GM18499 (cell line): ENCODE data around the gene UBE2F.
"Not testable (repeated sequence)": the region's sequence is repeated elsewhere in the genome, so short reads cannot be mapped to it uniquely, and the experiment has no call there.

Experiments used
- ATAC-seq: cut with Tn5 transposase; IDR thresholded peaks from one replicate; pipeline ENCODE4 v1.9.1; 2021; ENCODE audit warnings: moderate number of reproducible peaks; ENCODE audit not compliant: insufficient read depth, unreplicated experiment

Gene UBE2F

DNA sequence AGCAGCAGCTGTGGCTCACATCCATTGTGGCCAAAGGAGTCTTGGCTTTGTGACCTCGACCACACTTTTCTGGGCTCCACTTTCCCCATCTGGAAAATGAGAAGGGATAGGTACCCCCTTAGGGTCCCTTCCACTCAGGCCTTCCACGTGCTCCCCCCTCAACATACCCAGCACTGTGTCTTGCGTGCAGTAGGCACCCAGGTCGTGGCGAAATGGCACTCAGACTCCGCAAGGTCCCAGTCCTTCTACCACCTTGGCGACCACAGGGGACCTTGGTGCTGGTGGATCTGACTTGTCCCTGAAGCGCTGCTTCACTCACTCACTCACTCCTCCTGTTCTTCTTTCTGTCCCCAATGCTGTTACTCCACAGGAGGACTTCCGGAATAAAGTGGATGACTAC is 74.1 kb downstream of the UBE2F start:
- ATAC-seq = no peak

DNA sequence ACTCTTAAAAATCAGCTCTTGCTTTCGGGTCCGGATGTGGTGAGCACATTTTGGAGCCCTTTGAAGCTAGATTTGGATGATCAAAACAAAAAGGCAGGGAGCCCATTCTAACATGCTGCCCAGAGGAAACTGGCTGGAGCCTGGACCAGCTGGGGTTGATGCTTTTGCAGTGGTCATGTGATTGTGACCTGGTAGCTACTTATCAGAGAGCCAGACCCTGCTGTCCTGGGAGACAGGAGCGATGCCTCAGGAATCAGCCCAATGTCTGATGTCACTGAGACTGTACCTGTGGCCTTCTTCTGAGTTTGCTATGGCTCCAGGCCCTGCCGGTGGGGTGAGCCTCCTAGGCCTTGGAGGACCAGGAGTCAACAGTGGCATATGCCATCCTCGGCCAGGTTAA is 75.3 kb downstream of the UBE2F start:
- ATAC-seq = no peak

DNA sequence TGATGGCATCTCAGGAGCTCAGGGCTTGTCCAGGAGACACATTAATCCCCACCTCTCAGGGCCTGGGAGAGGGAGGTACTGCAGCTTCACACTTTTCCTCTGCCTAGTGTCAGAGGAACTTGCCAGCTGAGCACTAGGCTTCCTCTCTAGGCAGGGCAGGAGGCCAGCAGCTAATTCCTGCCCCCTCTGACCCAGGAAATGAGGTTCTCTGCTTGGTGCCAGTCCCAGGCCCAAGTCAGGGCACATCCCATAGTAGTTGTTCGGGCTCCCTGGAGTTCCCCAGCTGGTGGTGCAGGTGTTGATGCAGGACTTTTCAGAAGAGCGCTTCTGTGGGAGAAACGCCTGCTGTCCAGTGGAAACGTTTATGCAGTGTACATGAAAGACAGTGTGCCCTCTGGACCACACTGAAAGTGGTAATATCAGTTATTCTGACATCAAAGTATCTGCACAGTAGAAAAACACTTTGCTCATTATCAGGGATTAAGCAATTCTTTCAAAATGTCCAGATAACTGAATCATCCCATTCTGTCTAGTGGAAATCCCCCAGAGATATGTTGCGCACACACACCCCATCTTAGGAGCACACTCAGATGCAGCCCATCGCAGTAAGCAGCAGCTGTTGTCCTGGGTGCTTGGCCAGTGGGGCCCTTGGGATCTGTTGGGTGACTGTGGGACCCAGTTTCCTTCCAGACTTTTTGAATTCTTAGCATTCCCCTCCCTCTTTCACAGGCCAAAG is 76.2 kb downstream of the UBE2F start:
- no peak for ATAC-seq

DNA sequence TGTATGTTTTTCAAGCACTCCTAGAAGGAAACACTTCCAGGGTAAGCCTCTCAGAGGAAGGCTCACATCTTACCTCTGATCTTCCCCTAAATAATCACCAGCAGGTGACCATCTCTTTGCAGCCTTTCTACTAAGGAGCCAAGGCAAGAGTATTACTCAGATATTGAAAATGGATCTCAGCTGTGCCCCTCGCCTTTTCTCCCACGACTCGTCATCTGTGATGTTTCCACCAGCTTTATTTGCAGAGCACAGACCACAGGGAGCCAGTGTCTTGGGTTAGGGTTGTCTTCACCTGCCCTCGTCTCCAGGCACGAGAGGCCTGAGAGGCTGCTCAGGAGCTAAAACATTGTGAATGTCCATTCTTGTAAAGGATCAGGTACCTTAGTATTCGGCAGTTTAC is 77.0 kb downstream of the UBE2F start:
- no peak for ATAC-seq

DNA sequence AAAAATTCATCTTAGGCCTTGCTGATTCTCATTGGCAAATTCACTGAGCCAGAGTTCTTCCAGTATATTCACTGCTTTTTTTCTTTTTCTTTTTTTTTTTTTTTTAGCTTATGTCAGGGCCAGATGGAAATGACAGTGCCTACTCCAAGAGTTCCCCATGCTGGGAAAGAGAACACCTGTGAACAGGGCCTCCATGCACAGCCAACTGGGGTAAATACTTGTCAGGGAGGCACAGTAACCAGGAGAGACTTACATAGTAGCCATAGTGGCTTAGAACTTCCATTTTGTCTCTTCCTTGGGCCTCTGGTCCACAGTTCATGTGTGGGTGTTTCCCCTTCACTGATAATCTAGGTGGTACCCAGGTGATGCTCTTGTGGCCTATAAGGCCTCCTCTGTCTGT is 78.8 kb downstream of the UBE2F start:
- ATAC-seq = no peak

DNA sequence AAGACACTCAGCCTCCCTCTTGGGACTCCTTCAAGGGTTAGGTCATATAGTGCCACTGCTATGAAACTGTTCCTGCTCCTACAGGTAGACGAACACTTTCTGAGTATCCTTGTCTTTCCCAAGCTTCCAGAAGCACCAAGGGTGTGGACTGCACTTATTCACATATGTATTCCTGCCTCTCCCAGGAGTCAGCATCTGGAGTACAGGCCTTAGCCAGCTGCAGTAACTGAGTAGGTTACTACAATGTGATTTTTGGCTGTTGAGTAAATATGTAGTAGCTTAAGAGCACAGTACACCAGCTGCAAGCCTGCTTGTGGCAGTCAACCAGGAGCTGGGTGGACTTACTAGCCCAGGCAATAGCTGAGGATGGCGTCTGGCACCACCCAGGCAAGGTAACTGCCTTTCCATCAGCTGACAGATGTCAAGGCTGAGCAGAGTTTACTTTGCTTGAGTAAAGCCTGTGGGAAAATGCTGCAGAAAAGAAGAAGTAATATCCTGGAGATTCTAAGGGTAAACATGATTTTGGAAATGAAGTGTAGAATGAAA is 80.0 kb downstream of the UBE2F start:
- no peak for ATAC-seq

DNA sequence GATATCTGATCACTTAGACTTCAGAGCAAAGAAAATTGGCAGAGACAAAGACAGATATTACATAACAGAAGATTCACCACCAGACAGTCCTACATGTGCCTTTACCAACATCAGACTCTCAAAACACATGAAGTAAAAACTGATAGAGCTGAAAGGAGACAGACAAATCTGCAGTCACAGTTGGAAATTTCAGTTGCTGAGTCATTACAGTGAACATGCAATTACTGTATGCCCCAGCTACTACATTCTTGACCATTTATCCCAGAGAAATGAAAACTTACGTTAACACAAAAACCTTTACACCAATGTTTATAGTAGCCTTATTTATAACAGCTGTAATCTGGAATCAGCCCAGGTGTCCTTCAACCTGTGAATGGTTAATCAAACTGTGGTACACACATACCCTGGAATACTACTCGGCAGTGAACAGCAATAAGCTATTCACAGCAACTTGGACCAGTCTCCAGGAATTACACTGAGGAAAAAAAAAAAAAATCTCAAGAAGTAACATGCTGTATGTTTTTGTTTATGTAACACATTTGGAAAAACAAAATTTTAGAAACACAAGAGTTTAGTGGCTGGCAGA is 86.5 kb downstream of the UBE2F start:
- no peak for ATAC-seq

DNA sequence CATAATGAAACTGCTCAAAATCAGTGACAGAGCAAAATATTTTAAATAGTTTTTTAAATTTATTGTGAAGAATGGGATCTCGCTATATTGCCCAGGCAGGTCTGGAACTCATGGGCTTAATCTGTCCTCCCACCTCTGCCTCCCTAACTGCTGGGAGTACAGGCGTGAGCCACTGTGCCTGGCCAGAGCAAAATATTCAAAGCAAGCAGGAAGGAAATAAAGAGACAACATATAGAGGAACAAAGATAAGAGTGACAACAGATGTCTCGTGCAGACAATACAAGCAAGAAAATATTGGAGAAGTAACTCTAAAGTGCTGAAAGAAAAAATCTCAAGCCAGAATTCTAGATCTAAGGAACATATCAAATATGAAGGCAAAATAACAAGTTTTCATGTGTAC is 89.0 kb downstream of the UBE2F start:
- ATAC-seq = no peak

DNA sequence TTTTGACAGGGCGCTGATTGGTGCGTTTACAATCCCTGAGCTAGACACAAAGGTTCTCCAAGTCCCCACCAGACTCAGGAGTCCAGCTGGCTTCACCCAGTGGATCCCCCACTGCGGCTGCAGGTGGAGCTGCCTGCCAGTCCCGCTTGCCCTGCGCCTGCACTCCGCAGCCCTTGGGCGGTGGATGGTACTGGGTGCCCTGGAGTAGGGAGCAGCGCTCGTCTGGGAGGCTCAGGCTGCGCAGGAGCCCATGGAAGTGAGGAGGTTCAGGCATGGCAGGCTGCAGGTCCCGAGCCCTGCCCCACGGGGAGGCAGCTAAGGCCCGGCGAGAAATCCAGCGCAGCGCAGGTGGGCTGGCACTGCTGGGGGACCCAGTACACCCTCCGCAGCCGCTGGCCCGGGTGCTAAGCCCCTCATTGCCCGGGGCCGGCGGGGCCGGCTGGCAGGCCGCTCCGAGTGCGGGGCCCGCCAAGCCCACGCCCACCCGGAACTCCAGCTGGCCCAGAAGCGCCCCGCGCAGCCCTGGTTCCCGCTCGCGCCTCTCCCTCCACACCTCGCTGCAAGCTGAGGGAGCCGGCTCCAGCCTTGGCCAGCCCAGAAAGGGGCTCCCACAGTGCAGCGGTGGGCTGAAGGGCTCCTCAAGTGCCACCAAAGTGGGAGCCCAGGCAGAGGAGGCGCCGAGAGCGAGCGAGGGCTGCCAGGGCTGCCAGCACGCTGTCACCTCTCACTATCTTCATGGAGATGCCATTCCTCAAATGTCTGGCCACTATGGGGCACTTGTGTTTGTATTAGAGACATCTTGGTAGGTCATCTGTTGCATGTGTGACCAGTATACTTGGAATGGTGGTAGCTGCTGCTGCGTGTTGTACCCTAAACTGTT is 91.1 kb downstream of the UBE2F start:
- not testable (repeated sequence) for ATAC-seq

DNA sequence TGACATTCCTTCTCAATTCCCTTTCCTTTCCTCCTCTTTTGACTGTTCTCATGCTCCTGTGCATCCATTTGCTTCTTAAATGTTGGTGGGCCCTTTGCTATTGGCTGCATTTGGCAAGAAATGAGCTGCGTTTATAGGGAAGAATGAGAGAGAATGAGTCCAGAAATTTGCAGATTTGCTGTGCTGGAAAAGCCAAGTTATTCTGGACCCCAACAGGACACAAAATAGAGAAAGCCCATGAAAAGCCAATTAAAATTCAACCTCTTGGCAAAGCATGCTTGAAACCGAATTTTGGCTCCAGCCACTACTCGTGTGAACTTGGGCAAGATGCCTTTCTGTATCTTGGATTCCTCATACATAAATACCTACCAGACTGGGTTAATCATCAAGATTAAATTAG is 92.7 kb downstream of the UBE2F start:
- ATAC-seq = no peak

DNA sequence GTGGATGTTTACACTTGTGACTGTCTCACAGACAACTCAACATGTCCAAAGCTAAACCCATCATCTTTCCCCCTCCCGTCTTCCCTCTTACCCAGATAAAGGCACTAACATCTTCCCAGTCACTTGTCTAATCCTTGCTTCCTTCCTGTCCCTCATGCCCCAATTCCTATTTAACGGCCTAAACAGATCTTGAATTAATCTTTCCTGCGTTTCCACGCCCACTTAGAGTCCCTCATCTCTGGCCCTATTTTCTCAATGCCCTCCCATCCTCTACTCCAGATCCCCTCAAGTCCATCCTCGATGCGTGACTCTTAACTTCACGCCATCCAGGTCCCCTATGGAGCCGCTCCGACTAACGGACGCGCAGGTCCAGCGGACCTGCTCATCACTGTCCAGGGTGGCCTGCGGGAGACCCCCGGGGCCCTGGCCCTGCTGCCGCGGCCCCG is 93.3 kb downstream of the UBE2F start:
- no peak for ATAC-seq

DNA sequence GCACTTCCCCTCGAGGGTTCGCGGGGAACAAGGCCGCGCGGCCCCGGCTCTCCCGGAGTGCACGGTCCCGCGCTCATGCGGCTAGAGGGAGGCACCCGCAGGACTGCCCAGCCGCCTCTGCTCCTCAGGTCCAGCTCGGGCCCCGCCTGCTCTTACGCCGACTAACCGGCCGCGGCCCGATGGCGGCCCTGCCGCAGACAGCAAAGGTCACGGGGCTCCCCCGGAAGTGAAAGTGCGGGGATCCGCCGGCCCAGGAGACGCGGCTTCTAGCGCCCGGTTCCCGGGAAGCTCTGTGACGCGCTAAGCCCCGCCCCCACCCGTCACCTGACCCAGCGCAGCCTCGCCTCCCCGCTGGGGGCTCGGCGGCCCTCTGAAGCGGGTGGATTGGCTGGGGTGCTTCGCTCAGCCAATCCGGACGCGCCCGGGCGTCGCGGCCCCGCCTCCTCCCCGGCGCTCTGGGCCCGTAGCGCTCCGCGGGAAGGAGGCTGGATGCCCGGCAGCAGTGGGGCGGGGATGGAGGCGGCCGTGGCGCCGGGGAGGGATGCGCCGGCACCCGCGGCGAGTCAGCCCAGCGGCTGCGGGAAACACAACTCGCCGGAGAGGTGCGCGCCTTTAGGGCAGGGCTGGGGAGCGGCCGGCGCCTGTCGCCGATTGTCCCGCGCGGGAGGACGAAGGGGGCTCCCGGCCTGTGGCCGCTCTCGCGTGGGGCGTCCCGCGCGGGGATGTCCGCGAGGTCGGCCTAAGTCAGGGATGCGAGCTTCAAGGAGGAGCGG is 93.9 kb downstream of the UBE2F start, which contains the start of gene SCLY:
TSS of gene SCLY (plus strand) at position 460 of the 773 bp plus-strand sequence. CDS start at position 514, 54 bp downstream.
- peak; percentile 81 for ATAC-seq

DNA sequence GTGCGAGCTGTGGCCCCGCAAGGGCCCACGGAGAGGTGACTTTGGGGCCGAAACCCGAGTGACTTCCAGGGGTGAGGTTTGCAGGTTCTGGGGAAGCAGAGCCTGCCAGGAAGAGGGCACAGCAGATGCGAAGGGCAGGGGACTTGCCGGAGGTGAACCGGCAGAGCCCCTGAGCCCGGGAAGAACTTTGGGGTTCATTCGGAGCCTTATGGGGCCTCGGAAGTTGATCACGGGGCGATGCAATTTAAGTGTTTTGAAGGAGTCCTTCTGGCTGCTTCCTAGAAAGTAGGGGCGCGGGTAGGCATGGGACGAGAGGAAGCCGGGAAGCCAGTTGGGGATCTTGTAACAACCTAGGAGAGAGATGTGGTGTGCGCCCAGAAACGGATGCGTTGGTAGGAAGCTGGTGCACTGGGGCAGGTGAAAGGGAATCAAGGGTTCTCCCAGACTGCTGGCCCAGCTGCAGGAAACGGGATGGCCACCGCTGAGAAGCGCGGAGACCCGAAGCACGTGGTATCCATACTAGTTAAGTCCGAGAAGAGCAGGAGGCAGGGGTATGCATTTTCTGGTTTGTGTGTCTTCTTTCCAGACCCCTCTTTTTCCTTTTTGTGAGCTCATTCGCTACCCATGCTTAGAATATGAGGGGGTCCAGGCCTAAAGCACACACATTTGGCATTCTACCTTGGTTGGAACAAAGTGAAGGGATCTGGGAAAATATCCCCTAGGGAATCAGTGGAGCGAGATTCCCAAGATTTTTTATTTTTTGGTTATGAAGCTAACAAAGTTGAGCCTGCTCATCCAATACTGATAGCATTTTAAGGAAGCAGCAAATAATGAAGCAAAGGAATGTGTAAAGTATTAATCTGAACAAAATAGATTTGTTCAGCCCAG is 94.7 kb downstream of the UBE2F start:
- ATAC-seq = peak; percentile 6

DNA sequence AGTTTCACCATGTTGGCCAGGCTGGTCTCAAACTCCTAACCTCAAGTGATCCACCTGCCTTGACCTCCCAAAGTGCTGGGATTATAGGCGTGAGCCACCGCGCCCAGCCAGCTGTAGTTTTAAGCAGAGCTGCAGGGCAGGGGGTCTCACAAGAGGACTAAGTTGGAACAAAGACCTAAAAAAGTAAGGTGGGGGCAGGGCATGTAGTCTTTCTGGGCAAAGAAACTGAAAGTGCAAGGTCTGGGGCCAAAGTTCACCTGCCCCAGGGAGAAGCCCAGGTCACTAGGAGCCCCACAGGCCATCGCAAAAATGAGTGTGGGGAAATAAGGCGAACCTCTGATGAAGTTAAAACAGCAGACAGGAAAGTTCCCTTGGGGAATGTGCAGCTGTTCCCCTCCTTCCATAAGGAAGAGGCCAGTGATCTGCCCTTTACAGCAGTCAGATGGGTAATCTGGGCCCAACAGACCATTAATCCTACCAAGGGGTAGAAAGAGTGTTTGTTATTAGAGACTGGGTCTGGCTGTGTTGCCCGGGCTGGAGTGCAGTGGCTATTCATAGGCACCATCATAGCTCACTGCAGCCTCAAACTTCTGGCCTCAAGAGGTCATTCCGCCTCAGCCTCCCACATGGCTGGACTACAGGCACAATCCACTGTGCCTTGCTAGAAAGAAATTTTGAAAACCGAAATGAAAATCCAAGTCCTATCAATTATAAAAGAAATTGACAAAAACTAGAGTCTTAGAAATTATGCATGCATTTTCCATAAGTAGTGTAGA is 96.8 kb downstream of the UBE2F start:
- ATAC-seq = no peak

DNA sequence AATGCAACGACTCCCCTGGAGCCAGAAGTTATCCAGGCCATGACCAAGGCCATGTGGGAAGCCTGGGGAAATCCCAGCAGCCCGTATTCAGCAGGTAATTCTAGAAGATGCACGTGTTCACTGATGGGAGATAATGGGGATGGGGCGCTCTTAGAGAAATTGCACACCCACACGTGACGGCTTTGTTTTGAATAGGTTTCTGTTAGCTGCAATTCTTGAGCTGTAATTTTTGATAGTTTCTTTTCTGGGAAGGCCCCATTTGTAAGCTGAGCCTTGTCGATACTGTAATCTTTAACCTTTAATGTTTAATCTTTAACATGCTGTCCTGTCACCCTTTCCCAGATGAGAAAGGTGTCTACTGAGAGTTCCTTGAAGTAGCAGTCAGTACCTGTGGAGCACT is 97.6 kb downstream of the UBE2F start:
- no peak for ATAC-seq

DNA sequence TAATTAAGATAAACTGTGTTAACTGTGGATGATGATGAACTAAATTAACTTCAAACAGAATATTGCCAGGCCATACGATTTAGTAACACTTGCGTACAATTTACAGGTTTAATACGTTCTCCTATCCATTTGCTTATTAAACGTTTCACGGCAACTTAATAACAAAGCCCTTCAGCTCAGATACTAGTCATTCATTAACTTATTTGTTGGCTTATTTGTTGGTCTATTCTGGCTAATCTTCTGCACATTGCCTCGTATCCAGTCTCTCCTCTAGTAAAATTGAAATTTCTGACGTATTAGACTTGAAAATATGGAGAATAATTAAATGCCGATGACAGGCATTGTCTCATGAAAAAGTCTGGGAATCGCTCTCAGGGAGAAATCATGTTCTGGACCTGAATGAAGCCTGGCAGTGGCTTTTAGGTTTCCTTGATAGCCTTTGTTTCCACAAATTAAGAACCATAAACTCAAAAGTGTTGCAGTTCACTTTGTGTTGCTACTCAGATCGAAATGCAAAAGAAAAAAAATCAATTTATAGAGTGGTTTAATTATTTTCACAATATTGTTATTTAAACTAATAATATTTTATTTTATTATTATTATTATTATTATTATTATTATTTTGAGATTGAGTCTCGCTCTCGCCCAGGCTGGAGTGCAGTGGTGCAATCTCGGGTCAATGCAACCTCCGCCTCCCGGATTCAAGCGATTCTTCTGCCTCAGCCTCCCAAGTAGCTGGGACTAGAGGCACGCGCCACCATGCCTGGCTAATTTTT is 98.4 kb downstream of the UBE2F start:
- no peak for ATAC-seq

DNA sequence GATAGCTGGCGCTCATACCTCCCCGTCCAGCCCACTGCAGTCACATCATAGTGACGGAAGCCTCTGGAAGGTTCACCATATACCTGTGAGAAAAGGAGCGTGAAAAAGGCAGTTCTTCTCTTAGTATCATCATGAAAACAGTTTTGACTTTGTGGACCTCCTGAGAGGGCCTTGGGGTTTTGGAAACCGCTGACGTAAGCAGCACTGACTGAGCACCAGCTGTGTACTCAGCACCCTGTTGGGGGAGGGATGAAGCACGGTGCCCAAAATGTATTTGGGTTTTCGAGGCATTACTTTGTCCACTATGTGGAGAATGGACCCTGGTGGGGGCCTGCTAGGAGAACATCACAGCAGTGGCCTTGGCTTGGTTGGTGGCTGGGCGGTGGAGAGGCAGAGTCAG is 99.4 kb downstream of the UBE2F start:
- ATAC-seq = no peak

DNA sequence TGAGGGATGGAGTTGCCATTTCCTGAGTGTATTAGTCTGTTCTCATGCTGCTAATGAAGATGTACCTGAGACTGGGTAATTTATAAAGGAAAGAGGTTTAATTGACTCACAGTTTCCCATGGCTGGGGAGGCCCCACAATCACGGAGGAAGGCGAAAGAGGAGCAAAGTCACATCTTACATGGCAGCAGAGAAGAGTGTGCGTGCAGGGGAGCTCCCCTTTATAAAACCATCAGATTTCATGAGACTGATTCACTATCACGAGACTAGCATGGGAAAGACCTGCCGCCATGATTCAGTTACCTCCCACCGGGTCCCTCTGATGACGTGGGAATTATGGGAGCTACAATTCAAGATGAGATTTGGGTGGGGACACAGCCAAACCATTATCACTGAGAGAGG is 99.9 kb downstream of the UBE2F start:
- not testable (repeated sequence) for ATAC-seq
